ENCODE measurements around the gene ANKRD27.
"Not testable (repeated sequence)": the region's sequence is repeated elsewhere in the genome, so short reads cannot be mapped to it uniquely, and the experiment has no call there.

The ANKRD27 gene

DNA sequence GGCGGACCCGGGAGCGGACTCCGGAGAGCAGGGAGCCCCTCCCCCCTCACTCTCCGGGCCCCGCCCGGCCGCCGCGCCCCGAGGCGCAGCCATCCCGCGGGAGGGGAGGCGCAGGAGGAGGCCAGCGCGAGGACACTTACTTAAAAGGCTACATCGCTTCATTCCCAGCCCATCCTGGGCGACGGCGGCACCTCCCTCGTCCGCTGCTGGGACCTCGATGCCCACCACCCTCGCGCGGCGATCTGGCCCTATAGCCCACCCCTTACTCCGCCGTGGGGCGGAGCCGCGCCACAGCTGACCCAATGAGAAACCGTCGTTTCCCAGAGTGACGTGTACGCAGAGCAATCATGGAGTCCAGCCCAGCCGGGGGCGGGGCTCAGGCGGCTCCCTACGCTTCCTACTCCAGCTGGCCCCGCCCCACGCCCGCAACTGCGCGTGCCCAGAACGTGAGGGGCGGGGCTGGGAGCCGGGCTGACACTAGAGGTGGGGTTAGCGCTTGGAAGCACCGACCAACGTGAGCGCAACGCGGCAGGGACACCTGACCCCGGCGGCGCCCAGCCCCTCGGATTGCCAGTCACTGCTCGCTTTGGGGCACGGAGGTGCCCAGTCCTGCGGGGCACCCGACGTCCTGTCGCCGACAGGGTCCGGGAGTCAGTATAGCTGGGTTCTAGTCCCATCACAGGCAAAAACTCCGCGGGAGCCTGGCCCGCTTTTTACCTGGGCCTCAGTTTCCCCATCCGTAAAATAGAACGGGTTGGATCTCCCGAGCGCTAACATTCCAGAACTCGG lies at the start of gene ANKRD27:
ANKRD27 (minus strand) TSS at position 250 of the 789 bp plus-strand sequence. CDS start 16,165 bp downstream, outside the sequence.
- DNase-seq, result peak; percentile 97

DNA sequence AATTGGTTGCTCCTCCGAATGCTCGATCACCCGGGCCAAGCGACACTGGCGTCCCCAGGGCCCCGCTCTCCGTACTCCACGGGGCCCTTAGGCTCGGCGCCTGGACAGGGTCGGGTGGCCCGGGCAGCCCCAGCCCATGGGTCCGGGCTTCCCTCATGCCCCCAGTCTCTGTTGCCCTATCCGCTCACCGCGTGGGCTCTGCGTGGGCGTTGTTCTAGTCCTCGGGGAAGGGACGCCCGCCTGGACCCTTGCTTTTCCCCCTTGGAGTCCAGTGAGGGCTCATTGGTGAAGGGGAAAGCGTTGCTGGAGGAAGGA lies 45.9 kb upstream of the ANKRD27 start:
- DNase-seq, result no peak

DNA sequence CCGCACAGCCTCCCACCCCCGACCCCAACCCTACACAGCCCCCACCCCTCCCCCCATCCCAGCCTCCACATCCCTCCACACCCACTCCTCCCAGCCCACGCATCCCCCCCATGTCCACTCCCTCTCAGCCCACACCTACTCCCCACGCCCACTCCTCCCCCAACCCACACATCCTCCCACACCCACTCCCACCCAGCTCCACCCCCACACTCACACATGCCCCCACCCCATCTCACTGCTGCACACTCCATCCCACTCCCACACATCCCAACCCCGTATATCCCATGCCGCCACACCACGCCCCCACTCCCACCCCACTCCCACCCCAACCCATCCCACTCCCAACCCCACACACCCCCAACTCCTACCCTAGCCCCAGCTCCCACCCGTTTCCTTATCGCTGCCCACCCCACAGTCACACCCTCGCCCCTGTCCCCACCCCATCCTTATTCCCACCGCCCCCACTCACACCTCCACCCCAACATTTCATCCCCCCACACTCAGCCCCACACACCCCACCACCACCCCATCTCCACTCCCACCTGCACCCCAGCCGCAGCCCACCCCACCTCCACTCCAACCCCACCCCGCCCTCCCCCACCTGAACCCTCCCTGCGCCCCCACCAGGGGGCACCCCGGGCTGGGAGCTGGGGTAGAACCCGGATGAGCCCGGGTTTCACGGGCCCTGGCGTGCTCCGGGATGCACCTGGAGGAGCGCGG lies 45.4 kb upstream of the ANKRD27 start:
- no peak for DNase-seq

DNA sequence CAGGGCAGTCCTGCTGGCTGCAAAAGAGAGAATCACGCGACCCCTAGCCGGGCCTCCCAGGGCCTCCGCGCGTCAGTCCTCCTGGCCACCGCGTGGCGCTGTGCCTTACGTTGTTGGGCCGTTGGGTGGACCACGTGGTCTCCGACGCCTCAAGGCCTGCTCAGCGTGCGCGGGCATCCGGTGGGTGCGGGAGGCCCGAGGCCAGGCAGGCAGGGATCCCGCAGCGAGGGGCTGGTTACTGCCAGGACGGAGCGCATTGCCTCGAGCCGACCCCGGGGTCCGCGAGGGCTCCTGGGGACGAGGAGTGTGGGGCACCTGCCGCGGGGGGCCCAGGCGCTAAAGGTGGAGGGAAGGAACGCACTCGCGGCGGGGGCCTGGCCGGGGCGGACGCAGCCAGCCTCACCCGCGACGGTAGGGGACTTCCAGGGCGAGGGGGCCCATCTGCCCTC lies 44.7 kb upstream of the ANKRD27 start, which contains the start of gene TDRD12:
TDRD12 (plus strand) TSS at position 157 of the 449 bp plus-strand sequence. CDS start 306 bp downstream, outside the sequence.
- DNase-seq, result no peak

DNA sequence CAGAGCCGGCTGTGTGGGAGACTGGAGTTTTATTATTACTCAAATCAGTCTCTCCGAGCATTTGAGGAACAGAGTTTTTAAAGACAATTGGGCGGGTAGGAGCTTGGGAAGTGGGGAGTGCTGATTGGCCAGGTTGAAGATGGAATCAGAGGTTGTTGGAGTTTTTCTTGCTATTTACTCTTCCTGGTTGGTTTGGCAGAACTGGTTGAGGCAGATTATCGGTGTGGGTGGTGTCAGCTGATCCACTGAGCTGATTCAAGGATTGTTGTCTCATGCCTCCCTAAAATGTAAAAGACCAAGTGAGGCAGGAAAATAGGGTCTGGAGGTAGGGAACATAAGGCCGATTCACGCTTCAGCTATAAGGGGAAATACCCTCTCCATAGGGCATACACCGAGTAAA lies 43.3 kb upstream of the ANKRD27 start:
- DNase-seq, result no peak

DNA sequence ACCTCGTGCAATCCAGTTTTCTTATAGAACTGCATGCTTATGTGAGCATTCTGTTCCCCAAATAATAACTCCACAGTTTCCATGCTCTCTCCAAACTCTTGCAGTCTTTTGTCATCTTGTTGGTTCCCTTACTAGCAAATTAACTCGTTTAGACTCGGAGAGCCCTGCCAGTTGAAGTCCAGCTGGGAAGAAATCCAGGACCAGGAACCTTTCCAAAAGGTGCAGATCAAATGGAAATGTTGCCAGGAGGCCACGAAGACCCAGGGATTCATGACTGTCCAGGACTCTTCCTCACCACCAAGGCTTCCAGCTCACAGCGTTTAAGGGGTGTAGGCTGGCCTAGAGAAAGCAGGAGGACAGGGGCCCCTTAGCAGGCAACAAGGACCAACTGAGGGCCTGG lies 42.5 kb upstream of the ANKRD27 start:
- DNase-seq, result no peak

DNA sequence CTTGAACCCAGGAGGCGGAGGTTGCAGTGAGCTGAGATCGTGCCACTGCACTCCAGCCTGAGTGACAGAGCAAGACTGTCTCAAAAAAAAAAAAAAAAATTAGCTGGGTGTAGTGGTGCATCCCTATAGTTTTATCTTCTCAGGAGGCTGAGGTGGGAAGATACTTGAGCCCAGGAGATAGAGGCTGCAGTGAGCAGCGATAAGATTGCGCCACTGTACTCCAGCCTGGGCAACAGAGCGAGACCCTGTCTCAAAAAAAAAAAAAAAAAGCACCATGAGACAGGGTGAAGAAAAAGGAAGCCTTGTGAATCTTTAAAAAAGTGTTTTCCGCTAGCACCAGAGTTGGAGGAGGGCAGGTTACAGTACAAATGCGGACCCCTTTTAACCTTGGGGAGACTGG lies 41.2 kb upstream of the ANKRD27 start:
- DNase-seq, result not testable (repeated sequence)

DNA sequence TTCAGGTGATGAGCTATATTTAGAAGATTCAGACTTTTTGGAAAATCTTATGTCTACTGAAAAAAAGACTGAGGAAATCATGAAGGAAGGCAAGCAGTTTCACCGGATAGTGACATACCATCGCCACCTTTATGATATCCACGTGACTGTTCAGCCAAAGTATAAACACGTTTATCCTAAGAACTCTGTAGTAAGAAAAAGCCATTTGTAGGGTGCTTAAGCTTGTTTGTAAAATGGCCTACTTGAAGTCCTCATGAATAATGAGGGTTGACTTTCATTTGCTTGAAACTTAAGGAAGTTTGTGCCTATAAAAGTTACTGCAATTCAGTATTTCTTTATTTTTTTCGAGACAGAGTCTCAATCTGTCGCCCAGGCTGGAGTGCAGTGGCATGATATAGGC lies 36.8 kb upstream of the ANKRD27 start:
- DNase-seq, result no peak

DNA sequence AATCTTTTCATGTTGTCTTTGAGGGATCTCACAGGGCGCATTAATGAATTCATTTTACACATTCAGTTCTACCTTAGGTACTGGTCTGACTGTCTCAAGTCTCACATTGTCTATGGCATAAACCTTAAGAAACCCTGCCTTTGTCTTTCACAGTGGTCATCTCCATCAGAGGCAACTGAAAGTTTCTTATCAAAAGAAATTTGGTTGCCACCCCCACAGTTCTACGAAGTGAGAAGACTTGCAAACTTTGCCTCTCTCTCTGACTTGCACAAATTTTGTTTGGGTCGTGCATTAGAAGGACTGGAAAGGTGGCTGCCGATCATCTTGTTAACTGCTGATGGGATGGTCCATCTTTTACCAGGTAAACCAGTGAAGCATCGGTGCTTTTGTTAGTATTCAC lies 34.1 kb upstream of the ANKRD27 start:
- DNase-seq, result no peak

DNA sequence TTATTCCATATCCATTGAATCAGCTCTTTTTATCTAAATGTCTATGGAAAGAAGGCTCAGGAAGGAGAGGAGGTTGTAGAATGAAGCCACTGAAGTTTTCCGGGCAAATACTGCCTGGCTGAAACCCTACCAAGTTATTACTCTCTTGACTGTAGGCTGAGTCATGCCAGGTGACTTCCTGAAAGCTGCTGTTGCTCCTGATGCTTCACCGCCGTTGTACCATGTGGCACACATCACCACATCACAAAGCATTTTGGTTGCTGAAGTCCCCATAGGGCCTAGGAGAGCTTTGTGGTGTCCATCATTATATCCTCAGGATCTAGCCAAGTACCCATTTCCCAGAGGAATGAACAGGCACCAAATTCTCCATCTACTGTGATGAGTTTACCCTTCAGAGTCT lies 33.5 kb upstream of the ANKRD27 start:
- DNase-seq, result no peak

DNA sequence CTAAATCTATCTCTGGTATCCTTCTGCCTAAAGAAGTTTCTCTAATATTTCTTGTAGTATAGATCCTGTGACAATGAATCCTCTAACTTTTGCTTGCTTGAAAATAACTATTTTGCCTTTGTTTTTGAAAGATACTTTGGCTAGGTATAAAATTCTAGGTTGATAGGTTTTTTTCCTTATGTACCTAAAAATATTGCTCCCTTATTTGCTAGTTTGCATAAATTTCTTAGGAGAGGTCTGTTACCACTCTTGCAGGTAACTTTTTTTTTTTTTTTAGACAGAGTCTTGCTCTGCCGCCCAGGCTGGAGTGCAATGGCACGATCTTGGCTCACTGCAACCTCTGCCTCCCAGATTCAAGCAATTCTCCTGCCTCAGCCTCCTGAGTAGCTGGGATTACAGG lies 29.0 kb upstream of the ANKRD27 start:
- not testable (repeated sequence) for DNase-seq

DNA sequence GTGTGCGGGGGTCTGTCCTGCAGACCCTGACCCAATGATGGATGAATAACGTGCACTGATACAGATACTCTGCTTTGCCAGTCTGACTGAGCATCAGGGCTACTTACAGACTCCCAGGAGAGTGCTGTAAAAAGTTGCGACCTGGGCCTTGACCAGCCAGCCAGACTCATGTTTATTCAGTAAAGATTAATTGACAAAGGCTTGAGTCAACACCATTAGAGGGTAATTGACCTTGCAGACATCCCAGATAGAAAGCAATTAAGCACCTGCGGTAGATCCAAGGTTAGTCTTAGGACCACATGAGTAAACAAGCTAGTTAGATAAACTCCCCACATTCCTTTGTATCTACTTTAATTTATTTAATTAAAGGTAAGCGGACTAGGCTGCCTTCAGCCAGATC lies 27.0 kb upstream of the ANKRD27 start:
- peak; percentile 38 for DNase-seq

DNA sequence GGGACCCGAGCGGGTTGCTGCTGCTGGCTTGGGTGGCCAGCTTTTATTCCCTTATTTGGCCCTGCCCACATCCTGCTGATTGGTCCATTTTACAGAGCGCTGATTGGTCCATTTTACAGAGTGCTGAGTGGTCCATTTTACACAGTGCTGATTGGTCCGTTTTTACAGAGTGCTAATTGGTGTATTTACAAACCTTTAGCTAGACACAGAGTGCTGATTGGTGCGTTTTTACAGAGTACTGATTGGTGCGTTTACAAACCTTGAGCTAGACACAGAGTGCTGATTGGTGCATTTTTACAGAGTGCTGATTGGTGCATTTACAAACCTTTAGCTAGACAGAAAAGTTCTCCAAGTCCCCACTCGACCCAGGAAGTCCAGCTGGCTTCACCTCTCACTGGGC lies 25.1 kb upstream of the ANKRD27 start:
- not testable (repeated sequence) for DNase-seq

DNA sequence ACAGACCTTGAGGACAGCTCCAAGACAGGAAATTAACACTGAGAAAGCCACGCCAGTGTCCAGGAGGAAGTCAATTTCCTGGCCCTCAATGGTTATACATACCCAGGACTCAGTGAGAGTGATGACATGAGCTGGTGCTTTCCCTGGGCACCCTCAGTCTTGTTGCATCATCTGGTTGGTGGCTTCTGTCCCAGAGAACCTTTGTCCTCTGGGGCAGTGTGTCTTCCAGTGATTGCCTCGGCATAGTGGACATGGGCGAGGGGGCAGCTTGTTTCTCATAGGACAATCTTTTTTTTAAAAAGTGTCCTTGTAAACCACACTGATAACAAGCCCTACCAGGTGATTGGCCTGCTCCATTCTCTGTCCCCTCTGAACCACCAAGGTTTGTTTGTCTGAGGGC lies 21.8 kb upstream of the ANKRD27 start:
- not testable (repeated sequence) for DNase-seq

DNA sequence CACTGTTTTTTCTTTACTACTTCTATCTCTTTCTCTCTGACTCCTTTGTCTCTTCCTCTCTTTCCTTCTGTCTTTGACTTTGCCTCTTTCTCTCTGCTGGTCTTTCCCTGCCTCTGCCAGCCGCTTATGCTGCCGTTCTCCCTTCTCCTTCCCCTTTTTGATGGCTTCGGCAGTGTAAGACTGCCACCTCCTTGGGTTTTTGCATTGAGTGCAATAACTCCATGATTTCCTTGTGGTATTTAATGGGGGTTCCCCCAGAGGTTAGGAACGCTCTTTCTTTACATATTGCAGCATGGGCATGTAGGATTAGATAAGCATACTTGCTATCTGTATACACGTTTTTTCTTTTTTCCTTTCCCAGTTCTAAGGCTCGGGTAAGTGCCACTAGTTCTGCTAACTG lies 20.5 kb upstream of the ANKRD27 start:
- DNase-seq, result not testable (repeated sequence)

DNA sequence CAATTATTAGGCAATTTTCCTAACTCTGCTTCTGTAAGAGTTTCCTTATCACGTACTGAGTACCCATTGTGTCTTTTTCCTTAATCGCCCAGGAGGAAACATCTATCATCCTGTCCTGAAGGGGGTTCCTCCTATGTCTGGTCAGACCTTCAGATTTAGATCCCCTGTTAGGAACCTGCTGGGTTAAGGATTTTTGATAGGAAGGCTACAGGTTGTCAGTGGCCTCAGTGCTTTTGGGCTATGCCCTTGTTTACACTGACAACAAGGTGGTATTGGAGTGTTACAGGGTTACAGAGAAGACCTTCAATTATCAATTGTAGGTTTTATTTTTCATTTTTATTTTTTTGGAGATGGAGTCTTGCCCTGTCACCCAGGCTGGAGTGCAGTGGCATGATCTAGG lies 19.9 kb upstream of the ANKRD27 start:
- not testable (repeated sequence) for DNase-seq

DNA sequence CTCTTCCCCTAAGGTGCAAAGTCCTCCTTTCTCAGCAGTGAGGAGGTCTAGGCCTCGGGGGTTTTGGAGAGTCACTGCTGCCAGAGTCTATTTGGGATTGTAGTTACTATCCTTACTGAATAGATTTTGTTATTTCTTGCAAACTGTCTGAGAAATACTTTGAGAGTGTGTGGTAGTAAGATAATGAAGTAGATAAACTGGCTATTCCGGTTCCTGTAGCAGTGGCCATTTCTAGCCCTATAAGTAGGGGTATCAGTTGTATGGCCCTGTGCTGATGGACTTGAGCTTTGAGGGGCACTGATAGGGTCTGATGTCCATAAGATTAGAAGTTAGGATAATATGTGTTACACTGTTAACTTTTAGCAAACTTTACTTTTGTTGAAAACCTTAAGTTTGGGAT lies 19.3 kb upstream of the ANKRD27 start:
- DNase-seq, result not testable (repeated sequence)

DNA sequence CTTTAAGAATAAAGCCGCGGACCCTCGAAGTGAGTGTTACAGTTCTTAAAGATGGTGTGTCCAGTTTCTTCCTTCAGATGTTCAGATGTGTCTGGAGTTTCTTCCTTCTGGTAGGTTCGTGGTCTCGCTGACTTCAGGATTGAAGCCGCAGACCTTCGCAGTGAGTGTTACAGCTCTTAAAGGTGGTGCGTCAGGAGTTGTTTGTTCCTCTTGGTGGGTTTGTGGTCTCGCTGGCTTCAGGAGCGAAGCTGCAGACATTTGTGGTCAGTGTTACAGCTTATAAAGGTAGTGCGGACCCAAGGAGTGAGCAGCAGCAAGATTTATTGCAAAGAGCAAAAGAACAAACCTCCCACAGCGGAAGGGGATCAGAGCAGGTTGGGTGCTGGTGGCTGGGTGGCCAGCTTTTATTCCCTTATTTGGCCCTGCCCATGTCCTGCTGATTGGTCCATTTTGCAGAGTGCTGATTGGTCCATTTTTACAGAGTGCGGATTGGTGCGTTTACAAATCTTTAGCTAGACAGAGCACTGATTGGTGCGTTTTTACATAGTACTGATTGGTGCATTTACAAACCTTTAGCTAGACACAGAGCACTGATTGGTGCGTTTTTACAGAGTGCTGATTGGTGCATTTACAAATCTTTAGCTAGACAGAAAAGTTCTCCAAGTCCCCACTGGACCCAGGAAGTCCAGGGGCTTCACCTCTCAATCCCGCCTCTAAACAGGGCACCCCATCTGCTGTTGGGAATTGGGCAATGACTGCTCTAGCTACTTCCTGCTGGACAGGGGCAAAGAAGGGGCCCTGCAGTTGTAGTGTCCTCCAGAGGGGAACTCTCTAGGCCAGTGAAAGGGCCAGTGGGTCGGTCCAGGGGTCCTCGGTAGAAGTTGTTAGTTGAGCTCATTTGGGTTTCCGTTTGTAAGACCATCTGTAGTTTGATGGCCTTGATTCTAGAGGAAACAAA lies 18.4 kb upstream of the ANKRD27 start:
- not testable (repeated sequence) for DNase-seq

DNA sequence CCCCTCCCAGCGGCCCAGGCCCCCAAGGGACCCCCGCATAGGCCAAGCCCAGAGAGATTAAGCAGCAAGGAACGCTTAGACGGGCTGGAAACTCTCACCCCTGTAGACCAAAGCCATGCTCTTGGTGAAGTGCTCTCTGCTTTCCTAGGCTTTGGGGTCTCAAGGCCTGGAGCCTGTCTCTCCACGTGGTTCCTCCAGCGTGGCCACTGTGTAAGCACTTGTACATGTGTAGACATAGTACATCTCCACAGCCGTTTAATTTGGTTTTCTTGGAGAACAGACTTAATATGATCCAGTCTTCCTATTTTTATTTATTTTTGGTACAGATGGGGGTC lies 17.7 kb upstream of the ANKRD27 start:
- DNase-seq, result no peak

DNA sequence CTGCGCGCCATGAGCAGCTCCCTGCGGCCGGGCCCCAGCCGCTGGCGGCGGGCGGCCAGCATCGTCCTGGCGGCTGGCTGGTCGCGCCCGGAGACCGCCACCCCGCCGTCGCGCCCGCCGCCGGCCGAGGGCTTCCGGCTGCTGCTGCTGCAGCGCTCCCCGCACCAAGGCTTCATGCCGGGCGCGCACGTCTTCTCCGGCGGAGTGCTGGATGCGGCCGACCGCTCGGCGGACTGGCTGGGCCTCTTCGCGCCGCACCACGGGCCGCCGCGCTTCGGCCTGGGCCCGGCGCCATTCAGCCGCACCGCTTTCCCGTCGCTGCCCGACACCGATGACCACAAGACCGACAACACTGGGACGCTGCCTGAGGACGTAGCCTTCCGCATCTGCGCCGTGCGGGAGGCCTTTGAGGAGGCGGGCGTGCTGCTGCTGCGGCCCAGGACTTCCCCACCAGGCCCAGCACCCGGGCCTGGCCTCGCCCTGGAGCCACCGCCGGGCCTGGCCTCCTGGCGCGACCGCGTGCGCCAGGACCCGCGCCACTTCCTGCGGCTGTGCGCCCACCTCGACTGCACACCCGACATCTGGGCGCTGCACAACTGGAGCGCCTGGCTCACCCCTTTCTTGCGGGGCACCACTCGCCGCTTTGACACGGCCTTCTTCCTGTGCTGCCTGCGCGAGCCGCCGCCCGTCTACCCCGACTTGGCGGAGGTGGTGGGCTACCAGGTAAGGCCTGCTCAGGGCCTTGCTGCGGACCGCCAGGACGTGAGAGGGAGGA lies 17.2 kb upstream of the ANKRD27 start:
- no peak for DNase-seq

DNA sequence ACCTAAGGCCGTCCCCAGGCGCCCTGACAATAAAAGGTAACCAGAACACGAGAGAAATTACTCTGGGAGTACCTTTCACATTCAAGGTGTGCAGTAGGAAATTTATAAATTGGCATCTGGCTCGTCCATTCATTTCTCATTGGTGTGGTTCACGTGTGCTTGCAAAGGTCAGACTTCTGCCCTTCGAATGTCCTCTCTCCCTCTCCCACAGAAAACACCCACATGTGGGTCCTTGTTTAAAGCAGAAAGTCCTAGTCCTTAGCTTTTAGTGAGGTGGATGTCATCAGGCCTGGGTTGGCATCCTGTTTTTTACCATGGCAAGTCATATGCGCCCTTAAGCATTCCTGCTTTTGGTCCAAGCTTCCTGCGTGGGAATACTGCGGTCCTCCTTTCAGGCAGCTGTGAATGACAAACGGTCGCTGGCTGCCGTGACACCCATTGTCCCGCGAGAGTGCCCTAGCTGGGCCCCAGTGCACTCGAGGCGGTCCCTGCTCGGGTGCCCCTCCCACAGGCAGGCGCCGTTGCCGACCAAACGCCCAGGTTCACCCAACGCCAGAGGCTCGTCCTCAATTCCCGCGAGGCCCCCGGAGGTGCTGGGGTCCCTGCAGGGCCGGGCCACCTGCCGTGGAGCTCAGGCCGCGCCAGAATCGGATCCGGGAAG lies 16.4 kb upstream of the ANKRD27 start, which contains the start of gene NUDT19:
NUDT19 (plus strand) TSS at position 531 of the 661 bp plus-strand sequence. CDS start 140 bp downstream, outside the sequence.
- peak; percentile 87 for DNase-seq

DNA sequence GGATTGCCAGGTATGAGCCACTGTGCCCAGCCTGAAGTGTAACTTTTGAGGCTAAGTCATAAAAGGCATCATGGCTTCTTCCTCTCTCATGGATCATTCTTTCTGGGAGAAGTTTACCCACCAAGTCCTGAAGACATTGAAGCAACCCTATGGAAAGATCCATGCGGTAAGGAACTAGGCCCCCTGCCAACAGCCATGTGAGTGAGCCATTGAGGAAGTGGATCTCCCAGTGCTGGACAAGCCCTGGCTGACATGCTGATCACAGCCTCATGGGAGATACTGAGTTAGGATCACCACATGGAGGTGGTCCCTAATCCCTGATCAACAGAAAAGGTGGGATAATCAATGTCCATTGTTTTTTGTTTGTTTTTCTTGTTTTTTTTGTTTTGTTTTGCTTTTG lies 13.3 kb upstream of the ANKRD27 start:
- no peak for DNase-seq

Measured in DMS153 (cell line).